HG02642 (cell line): ENCODE data around the gene DYRK4.

Experiments
- ATAC-seq: cut with Tn5 transposase; IDR thresholded peaks from one replicate; pipeline ENCODE4 v1.9.1; 2021; ENCODE audit warnings: mild to moderate bottlenecking; ENCODE audit not compliant: unreplicated experiment, poor library complexity

Gene DYRK4

GRCh38 chr12:4558171-4558570 lies 3.8 kb upstream of the DYRK4 start:
- ATAC-seq: no peak

- no peak for ATAC-seq
Measured at GRCh38 chr12:4563336-4563735, 1.3 kb downstream of the DYRK4 start.

GRCh38 chr12:4564818-4565217 lies 2.8 kb downstream of the DYRK4 start:
- no peak for ATAC-seq

GRCh38 chr12:4566474-4566873 lies 4.5 kb downstream of the DYRK4 start:
- ATAC-seq: no peak

GRCh38 chr12:4567073-4567881 lies 5.3 kb downstream of the DYRK4 start:
- no peak for ATAC-seq

GRCh38 chr12:4569261-4569660 lies 7.3 kb downstream of the DYRK4 start:
- ATAC-seq: no peak

- no peak for ATAC-seq
Measured at GRCh38 chr12:4572680-4573079, 10.7 kb downstream of the DYRK4 start.

- no peak for ATAC-seq
Measured at GRCh38 chr12:4579305-4580102, 17.5 kb downstream of the DYRK4 start.

GRCh38 chr12:4580281-4580688 lies 18.3 kb downstream of the DYRK4 start:
- no peak for ATAC-seq

GRCh38 chr12:4584281-4584680 lies 22.3 kb downstream of the DYRK4 start:
- no peak for ATAC-seq

GRCh38 chr12:4584896-4585295 lies 22.9 kb downstream of the DYRK4 start:
- ATAC-seq: no peak

- no peak for ATAC-seq
Measured at GRCh38 chr12:4586500-4586899, 24.5 kb downstream of the DYRK4 start.

GRCh38 chr12:4587108-4587507 lies 25.1 kb downstream of the DYRK4 start:
- no peak for ATAC-seq

- no peak for ATAC-seq
Measured at GRCh38 chr12:4588916-4589315, 26.9 kb downstream of the DYRK4 start.

- ATAC-seq: no peak
Measured at GRCh38 chr12:4589941-4590340, 27.9 kb downstream of the DYRK4 start.

- ATAC-seq: no peak
Measured at GRCh38 chr12:4591180-4591687, 29.2 kb downstream of the DYRK4 start.

- no peak for ATAC-seq
Measured at GRCh38 chr12:4595881-4596280, 33.9 kb downstream of the DYRK4 start.

GRCh38 chr12:4603421-4603820 lies 41.4 kb downstream of the DYRK4 start:
- no peak for ATAC-seq

GRCh38 chr12:4603946-4604345 lies 41.9 kb downstream of the DYRK4 start:
- ATAC-seq: no peak

- peak; percentile 92 for ATAC-seq
Measured at GRCh38 chr12:4604684-4605193, 42.7 kb downstream of the DYRK4 start.

- ATAC-seq: no peak
Measured at GRCh38 chr12:4607056-4607455, 45.0 kb downstream of the DYRK4 start.
